Prostate gland (tissue), 2 donors: ENCODE results near the gene TTC23. TPM values are rescaled to one million over a fixed set of nuclear protein-coding genes. Genes with fewer than 3 reads are reported as not detected.

ENCODE experiments used
- DNase-seq: peaks from one replicate; pipeline ENCODE4 v3.0.0-alpha.2; 2019; ENCODE audit warnings: low spot score
- H3K27ac ChIP-seq, 2 donors: fragments of 200-600 bp; sonication (generic); 2 replicates each; pipeline ENCODE4 v1.5.1; 2017 to 2019
- H3K27me3 ChIP-seq: fragments of 200-600 bp; sonication (generic); replicated peaks from 2 replicates; pipeline ENCODE4 v1.5.1; 2019; ENCODE audit not compliant: insufficient read depth
- H3K36me3 ChIP-seq, 2 donors: fragments of 200-600 bp; sonication (generic); 1 replicate in 1 of 2; 2 replicates in 1 of 2; pipeline versions ENCODE4 v1.5.1 to v1.8.1; 2017 to 2019
- H3K4me1 ChIP-seq: fragments of 200-600 bp; sonication (generic); replicated peaks from 2 replicates; pipeline ENCODE4 v1.5.1; 2019
- H3K4me3 ChIP-seq, 2 donors: fragments of 200-600 bp; sonication (generic); 2 replicates each; pipeline ENCODE4 v1.5.1; 2017 to 2019
- H3K9me3 ChIP-seq: fragments of 200-600 bp; sonication (generic); 2 replicates; pipeline ENCODE4 v1.5.1; 2017
- CTCF ChIP-seq, 4 experiments: fragments of 200-600 bp in 2 of 4; fragments of 450-650 bp in 2 of 4; sonication (generic) in 2 of 4; IDR thresholded peaks; 1 replicate in 3 of 4; 2 replicates in 1 of 4; pipeline ENCODE4 v1.5.1; 2016 to 2019; ENCODE audit warnings: antibody characterized with exemption in 4 of 4, mild to moderate bottlenecking in 2 of 4, moderate library complexity in 2 of 4
- POLR2A ChIP-seq: fragments of 450-650 bp; IDR thresholded peaks from one replicate; pipeline ENCODE4 v1.6.1; 2016; ENCODE audit warnings: antibody characterized with exemption, mild to moderate bottlenecking
- POLR2AphosphoS5 ChIP-seq: sonication (generic); formaldehyde crosslinking; IDR thresholded peaks from one replicate; pipeline ENCODE4 v1.6.1; 2017; ENCODE audit warnings: antibody characterized with exemption
- WGBS: methylation state at CpG from one replicate; pipeline ENCODE4 v1.1.5; 2018; 5-methylcytosine and 5-hydroxymethylcytosine counted together
- intact Hi-C: fragments of 100-400 bp; cut with DNase I; formaldehyde crosslinking; loops from one replicate; pipeline ENCODE4 v1.14.2; 2022
- total RNA-seq, 2 donors: library from RNA; depleted of rRNA; stranded (reverse); fragments of >200 nt; gene quantifications; one replicate each; pipeline ENCODE4 v1.1.0, GENCODE V29; 2016

The TTC23 gene
- total RNA-seq, 2 donors from 2014 or later: 18.1 to 39.5 TPM

- TF ChIP-seq CTCF (IDR thresholded peaks at IDR 0.05) (no peak), POLR2AphosphoS5 (no peak), POLR2A (no peak)
- H3K4me1 ChIP-seq: peaks cover 7% of the 10 kb centered on the region
- intact Hi-C loops: no loop called here
- no peaks in the 10 kb centered on the region for H3K27me3 ChIP-seq
- H3K4me3 ChIP-seq: no peak overlapping the region
- H3K27ac ChIP-seq: peak overlapping the region; percentile 9 to 77
- DNase-seq: no peak
- 70% methylated on average over 7 of the region's 7 CpGs for WGBS
- H3K9me3 ChIP-seq: no peaks in the 10 kb centered on the region
- no peaks in the 10 kb centered on the region for H3K36me3 ChIP-seq
Observed at GRCh38 chr15:99126131-99126588, 123.2 kb downstream of the TTC23 start.

GRCh38 chr15:99125061-99125891, 124.1 kb downstream of the TTC23 start:
- DNase-seq: no peak
- Histone ChIP-seq H3K9me3 (no peaks in the 10 kb centered on the region), H3K36me3 (no peaks in the 10 kb centered on the region), H3K4me1 (peaks cover 7% of the 10 kb centered on the region), H3K27ac (peak overlapping the region; percentile 69 to 77), H3K4me3 (no peak overlapping the region), H3K27me3 (no peaks in the 10 kb centered on the region)
- intact Hi-C loops: no loop called here
- TF ChIP-seq CTCF (IDR thresholded peaks at IDR 0.05) (no peak), POLR2A (no peak), POLR2AphosphoS5 (no peak)
- WGBS: 68% methylated on average over 29 of the region's 29 CpGs

- Histone ChIP-seq H3K36me3 (no peaks in the 10 kb centered on the region), H3K27ac (peak overlapping the region; percentile 69 to 77), H3K27me3 (no peaks in the 10 kb centered on the region), H3K4me1 (peaks cover 7% of the 10 kb centered on the region), H3K9me3 (no peaks in the 10 kb centered on the region), H3K4me3 (no peak overlapping the region)
- intact Hi-C loops: loop anchor here (5.0 kb wide), 2 partner anchors 48 to 88 kb away; no protein-coding TSS in a partner anchor
- TF ChIP-seq POLR2AphosphoS5 (no peak), POLR2A (no peak), CTCF (IDR thresholded peaks at IDR 0.05) (no peak)
- no peak for DNase-seq
- 86% methylated on average over 8 of the region's 8 CpGs for WGBS
Observed at GRCh38 chr15:99124641-99125040, 124.7 kb downstream of the TTC23 start.

- WGBS: 19% methylated on average over 20 of the region's 20 CpGs
- Histone ChIP-seq H3K4me3 (no peak overlapping the region), H3K4me1 (peaks cover 7% of the 10 kb centered on the region), H3K27me3 (no peaks in the 10 kb centered on the region), H3K27ac (peak overlapping the region; percentile 69 to 77), H3K9me3 (no peaks in the 10 kb centered on the region), H3K36me3 (peaks cover 0 to 3% of the 10 kb centered on the region in 2 donors)
- intact Hi-C loops: loop anchor here (5.0 kb wide), 2 partner anchors 48 to 88 kb away; no protein-coding TSS in a partner anchor
- TF ChIP-seq POLR2AphosphoS5: peak; percentile 60
- TF ChIP-seq CTCF (IDR thresholded peaks at IDR 0.05): no peak
- DNase-seq: peak; percentile 46
Observed at GRCh38 chr15:99123713-99124451, 125.5 kb downstream of the TTC23 start.
